Measurements from ENCODE around the gene EFHB. TPM values are rescaled to one million over a fixed set of nuclear protein-coding genes. Genes with fewer than 3 reads are reported as not detected.

EFHB gene
- total RNA-seq: 1 to 10 TPM in 1 of 2 donors, under 1 TPM in 1; 0.96 to 4.1 TPM

- TF ChIP-seq POLR2AphosphoS5 (IDR thresholded peaks at IDR 0.05) (no peak), CTCF (IDR thresholded peaks at IDR 0.05) (no peak), POLR2A (IDR thresholded peaks at IDR 0.05) (no peak)
- no peak within 1 kb of the TSS for H3K4me3 ChIP-seq
- WGBS: 37% methylated on average over 5 of the region's 5 CpGs
- H3K36me3 ChIP-seq: no peaks in the 10 kb centered on the region
- no peaks in the 10 kb centered on the region for H3K27me3 ChIP-seq (replicated peaks; ENCODE audit: insufficient read depth)
- H3K4me1 ChIP-seq (replicated peaks): no peaks in the 10 kb centered on the region
- intact Hi-C loops (cut with DNase I): no loop called here
- H3K9me3 ChIP-seq: no peaks in the 10 kb centered on the region
- H3K27ac ChIP-seq: no peak within 1 kb of the TSS
- no peak for DNase-seq (ENCODE audit: low spot score)
Measured at GRCh38 chr3:19934098-19934566, at the start of gene EFHB. EFHB (minus strand) TSS chr3:19934217; CDS start chr3:19934018, 199 bp downstream.

- 54% methylated on average over 3 of the region's 3 CpGs for WGBS
- H3K27ac ChIP-seq: no peak overlapping the region
- no peak for DNase-seq (ENCODE audit: low spot score)
- H3K4me3 ChIP-seq: no peak overlapping the region
- no peaks in the 10 kb centered on the region for H3K27me3 ChIP-seq (replicated peaks; ENCODE audit: insufficient read depth)
- intact Hi-C loops (cut with DNase I): no loop called here
- H3K9me3 ChIP-seq: no peaks in the 10 kb centered on the region
- H3K4me1 ChIP-seq (replicated peaks): no peaks in the 10 kb centered on the region
- H3K36me3 ChIP-seq: no peaks in the 10 kb centered on the region
- TF ChIP-seq CTCF (IDR thresholded peaks at IDR 0.05): no peak
- TF ChIP-seq POLR2A (IDR thresholded peaks at IDR 0.05): no peak
- no peak for TF ChIP-seq POLR2AphosphoS5 (IDR thresholded peaks at IDR 0.05)
Measured at GRCh38 chr3:19972054-19972453, 38.0 kb upstream of the EFHB start.

GRCh38 chr3:19970327-19970726 is 36.3 kb upstream of the EFHB start:
- no peaks in the 10 kb centered on the region for H3K4me1 ChIP-seq (replicated peaks)
- H3K9me3 ChIP-seq: no peaks in the 10 kb centered on the region
- TF ChIP-seq POLR2AphosphoS5 (IDR thresholded peaks at IDR 0.05) (no peak), CTCF (IDR thresholded peaks at IDR 0.05) (no peak), POLR2A (IDR thresholded peaks at IDR 0.05) (no peak)
- 66% methylated on average over 8 of the region's 8 CpGs for WGBS
- H3K27me3 ChIP-seq (replicated peaks; ENCODE audit: insufficient read depth): no peaks in the 10 kb centered on the region
- no peaks in the 10 kb centered on the region for H3K36me3 ChIP-seq
- no peak for DNase-seq (ENCODE audit: low spot score)
- no peak overlapping the region for H3K4me3 ChIP-seq
- H3K27ac ChIP-seq: no peak overlapping the region
- intact Hi-C loops (cut with DNase I): no loop called here

GRCh38 chr3:19967812-19968211 is 33.8 kb upstream of the EFHB start:
- H3K4me1 ChIP-seq (replicated peaks): no peaks in the 10 kb centered on the region

More at GRCh38 chr3:19967812-19968211, 33.8 kb upstream of the EFHB start:
- no peak overlapping the region for H3K4me3 ChIP-seq
- intact Hi-C loops (cut with DNase I): no loop called here
- WGBS: 87% methylated on average over 4 of the region's 4 CpGs
- no peaks in the 10 kb centered on the region for H3K9me3 ChIP-seq
- H3K27ac ChIP-seq: no peak overlapping the region
- no peak for TF ChIP-seq POLR2AphosphoS5 (IDR thresholded peaks at IDR 0.05)
- no peak for TF ChIP-seq CTCF (IDR thresholded peaks at IDR 0.05)
- TF ChIP-seq POLR2A (IDR thresholded peaks at IDR 0.05): no peak
- no peaks in the 10 kb centered on the region for H3K36me3 ChIP-seq
- H3K27me3 ChIP-seq (replicated peaks; ENCODE audit: insufficient read depth): no peaks in the 10 kb centered on the region
- DNase-seq (ENCODE audit: low spot score): no peak
